HCT116 (cell line): ENCODE data around the gene COPG2. TPM values are rescaled to one million over a fixed set of nuclear protein-coding genes. Genes with fewer than 3 reads are reported as not detected.

ENCODE experiments used
- ATAC-seq: fragments of 200-7000 bp; cut with Tn5 transposase; 2 replicates; pipeline ENCODE4 v1.9.1; 2020; ENCODE audit warnings: mild to moderate bottlenecking, moderate library complexity
- BruUV-seq: library from RNA; stranded (reverse); fragments of 400-500 nt; replicated peaks from 2 replicates; lab custom pipeline; 2021; lab: Mats Ljungman, UMichigan
- CTCF ChIA-PET: fragments of 300-600 bp; sonication (Branson Sonifier 250); formaldehyde crosslinking; loops from one replicate; lab custom pipeline; 2021; ENCODE audit warnings: antibody characterized with exemption; lab: Charles Lee
- POLR2A ChIA-PET: fragments of 300-600, 350-600 bp; sonication (Branson Sonifier 250); formaldehyde crosslinking; loops from one replicate; lab custom pipeline; 2021; ENCODE audit warnings: antibody characterized with exemption; lab: Charles Lee
- RAD21 ChIA-PET, 2 experiments: fragments of 300-600 bp; sonication (Branson Sonifier 250); formaldehyde crosslinking; loops; one replicate each; lab custom pipeline; 2023; ENCODE audit warnings: low total read pairs in 2 of 2; ENCODE audit not compliant: uncharacterized antibody in 2 of 2, unreplicated experiment in 2 of 2, low non-redundant PET in 1 of 2; lab: Charles Lee
- DNase-seq: peaks from one replicate; pipeline ENCODE4 v3.0.0-alpha.2; 2010; ENCODE audit warnings: low read depth, low spot score
- H2AFZ ChIP-seq: fragments of 200-600 bp; shearing (Covaris generic), sonication (generic); 2 replicates; pipeline ENCODE4 v1.6.1; 2017; ENCODE audit warnings: low read depth, mixed run types, mixed read lengths, antibody characterized with exemption, low read length; ENCODE audit not compliant: poor library complexity, severe bottlenecking
- H3K27ac ChIP-seq: 2 replicates; pipeline ENCODE4 v1.5.1; 2012; ENCODE audit warnings: low read depth, low read length
- H3K27me3 ChIP-seq: fragments of 200-600 bp; sonication (generic); 2 replicates; pipeline ENCODE4 v1.6.1; 2016; ENCODE audit warnings: mixed run types, low read length, mixed read lengths; ENCODE audit not compliant: insufficient read depth
- H3K36me3 ChIP-seq, 2 experiments: fragments of 200-500 bp in 1 of 2; fragments of 200-600 bp in 1 of 2; sonication (Bioruptor generic) in 1 of 2; sonication (generic) in 1 of 2; 2 replicates each; pipeline versions ENCODE4 v1.5.1 to v1.6.1; 2014 to 2016; ENCODE audit warnings: low read length in 2 of 2, inconsistent platforms in 1 of 2, mixed read lengths in 1 of 2, mixed run types in 1 of 2; ENCODE audit not compliant: insufficient read depth in 2 of 2, control insufficient read depth in 1 of 2
- H3K4me1 ChIP-seq, 2 experiments: fragments of 200-600 bp in 1 of 2; sonication (generic) in 1 of 2; 2 replicates each; pipeline versions ENCODE4 v1.5.1 to v1.6.1; 2012 to 2017; ENCODE audit warnings: low read length in 2 of 2, inconsistent platforms in 1 of 2, mild to moderate bottlenecking in 1 of 2, mixed read lengths in 1 of 2, mixed run types in 1 of 2, moderate library complexity in 1 of 2; ENCODE audit not compliant: insufficient read depth in 2 of 2, control insufficient read depth in 1 of 2
- H3K4me2 ChIP-seq: fragments of 200-600 bp; sonication (generic); 2 replicates; pipeline ENCODE4 v1.6.1; 2017; ENCODE audit warnings: mixed run types, low read length, mixed read lengths
- H3K4me3 ChIP-seq, 2 experiments: fragments of 200-600 bp in 1 of 2; sonication (generic) in 1 of 2; replicated peaks in 1 of 2; 2 replicates each; pipeline ENCODE4 v1.5.1; 2011 to 2016; ENCODE audit warnings: low read length in 2 of 2, control low read depth in 1 of 2, low read depth in 1 of 2, mild to moderate bottlenecking in 1 of 2, mixed read lengths in 1 of 2, mixed run types in 1 of 2
- H3K79me2 ChIP-seq: fragments of 200-600 bp; sonication (generic); 2 replicates; pipeline ENCODE4 v1.6.1; 2017; ENCODE audit warnings: mild to moderate bottlenecking, mixed run types, low read length, moderate library complexity, mixed read lengths; ENCODE audit not compliant: insufficient read depth
- H3K9ac ChIP-seq: fragments of 200-600 bp; sonication (generic); 2 replicates; pipeline ENCODE4 v1.6.1; 2016; ENCODE audit warnings: low read length, mixed read lengths
- H3K9me2 ChIP-seq: fragments of 200-600 bp; sonication (generic), shearing (Covaris generic); 2 replicates; pipeline ENCODE4 v1.6.1; 2017; ENCODE audit warnings: mixed run types, mild to moderate bottlenecking, moderate library complexity; ENCODE audit not compliant: insufficient read depth
- H3K9me3 ChIP-seq, 2 experiments: fragments of 200-500 bp in 1 of 2; fragments of 200-600 bp in 1 of 2; sonication (Bioruptor generic) in 1 of 2; sonication (generic) in 1 of 2; 2 replicates each; pipeline ENCODE4 v1.6.1; 2014 to 2017; ENCODE audit warnings: low read length in 2 of 2, mixed read lengths in 2 of 2, inconsistent platforms in 1 of 2, low read depth in 1 of 2, mild to moderate bottlenecking in 1 of 2, mixed run types in 1 of 2, moderate library complexity in 1 of 2; ENCODE audit not compliant: control insufficient read depth in 1 of 2, insufficient read depth in 1 of 2
- H4K20me1 ChIP-seq: fragments of 200-600 bp; sonication (generic), shearing (Covaris generic); 2 replicates; pipeline ENCODE4 v1.6.1; 2017; ENCODE audit warnings: mixed run types, mild to moderate bottlenecking, moderate library complexity; ENCODE audit not compliant: insufficient read depth
- ATF3 ChIP-seq: IDR thresholded peaks from 2 replicates; pipeline ENCODE4 v1.6.1; 2012
- CBX3 ChIP-seq: IDR thresholded peaks from 2 replicates; pipeline ENCODE4 v1.6.1; 2012; ENCODE audit warnings: low read depth
- EGR1 ChIP-seq: IDR thresholded peaks from 2 replicates; pipeline ENCODE4 v1.6.1; 2012; ENCODE audit warnings: low read depth
- EZH2 ChIP-seq: fragments of 200-600 bp; sonication (generic); IDR thresholded peaks from 2 replicates; pipeline ENCODE4 v1.6.1; 2017; ENCODE audit warnings: antibody characterized with exemption, mixed run types
- EZH2phosphoT487 ChIP-seq: fragments of 200-600 bp; IDR thresholded peaks from 2 replicates; pipeline ENCODE4 v1.6.1; 2018; ENCODE audit warnings: antibody characterized with exemption, borderline replicate concordance
- POLR2A ChIP-seq: IDR thresholded peaks from 2 replicates; pipeline ENCODE4 v1.7.0; 2011; ENCODE audit warnings: borderline replicate concordance; ENCODE audit not compliant: insufficient read depth, insufficient read length; ENCODE audit errors: extremely low read depth
- REST ChIP-seq: IDR thresholded peaks from 2 replicates; pipeline ENCODE4 v1.6.1; 2012; ENCODE audit warnings: low read depth
- TCF7L2 ChIP-seq: IDR thresholded peaks from 2 replicates; pipeline ENCODE4 v1.7.0; 2011; ENCODE audit warnings: borderline replicate concordance, inconsistent platforms; ENCODE audit not compliant: insufficient read depth, insufficient read length; ENCODE audit errors: extremely low read depth
- YY1 ChIP-seq: IDR thresholded peaks from 2 replicates; pipeline ENCODE4 v1.6.1; 2011; ENCODE audit warnings: low read length, low read depth, moderate library complexity, mild to moderate bottlenecking; ENCODE audit not compliant: insufficient replicate concordance; ENCODE audit errors: extremely low read depth
- ZFX ChIP-seq: fragments of 450-650 bp; IDR thresholded peaks from 2 replicates; pipeline ENCODE4 v1.6.1; 2017
- ZNF274 ChIP-seq: fragments of 200-500 bp; sonication (Bioruptor generic); IDR thresholded peaks from 2 replicates; pipeline ENCODE4 v1.6.1; 2014; ENCODE audit warnings: mild to moderate bottlenecking, low read depth, low read length, inconsistent platforms
- intact Hi-C: fragments of 100-400 bp; cut with micrococcal nuclease; formaldehyde crosslinking; loops from 2 replicates; pipeline ENCODE4 v1.10.0; 2022
- total RNA-seq: library from RNA; stranded (reverse); gene quantifications from one replicate; pipeline ENCODE4 v1.2.1, GENCODE V29; 2021; ENCODE audit not compliant: unreplicated experiment

Gene COPG2
- total RNA-seq, 1 experiment from 2014 or later = 31.0 TPM

- Histone ChIP-seq H3K4me1 (no peaks in the 10 kb centered on the region), H3K36me3 (peaks cover 0 to 17% of the 10 kb centered on the region in 2 experiments; a peak in 2 of 4 replicates), H3K4me3 (no peak overlapping the region), H4K20me1 (no peaks in the 10 kb centered on the region), H2AFZ (no peak overlapping the region), H3K27me3 (no peaks in the 10 kb centered on the region), H3K9me2 (no peaks in the 10 kb centered on the region), H3K79me2 (no peaks in the 10 kb centered on the region), H3K27ac (no peak overlapping the region), H3K9ac (no peak overlapping the region), H3K4me2 (no peak overlapping the region), H3K9me3 (no peaks in the 10 kb centered on the region)
- no peak for ATAC-seq
- DNase-seq = no peak
- ChIA-PET CTCF (no interaction called here), RAD21 (no interaction called here), POLR2A (no interaction called here)
- intact Hi-C loops = no loop called here
- TF ChIP-seq ZNF274 (no peak), REST (no peak), EZH2phosphoT487 (no peak), EZH2 (no peak), POLR2A (no peak), YY1 (no peak), TCF7L2 (no peak), EGR1 (no peak), ZFX (no peak), CBX3 (no peak), ATF3 (no peak)
- TSS peak; percentile 38 for BruUV-seq
These were observed 162.2 kb downstream of the COPG2 start for GRCh38 chr7:130506358-130506757.
